Activated T-helper 2 cell treated with anti-CD3 and anti-CD28 coated beads, Interferon-gamma antibody, Interleukin-2, Interleukin-4, amounts not matched to agents 10 μg/mL and 5 μg/mL and 100 μg/mL, durations not matched to agents 14 hours and 24 hours and 36 hours (primary cell): ENCODE results near the gene RIIAD1. TPM values are rescaled to one million over a fixed set of nuclear protein-coding genes. Genes with fewer than 3 reads are reported as not detected.
"Not testable (repeated sequence)": the region's sequence is repeated elsewhere in the genome, so short reads cannot be mapped to it uniquely, and the experiment has no call there.

Experiments
- DNase-seq: peaks from one replicate; pipeline ENCODE4 v3.0.0; 2021; ENCODE audit warnings: low spot score
- H3K27ac Mint-ChIP-seq: one replicate; pipeline ENCODE4 v1.8.0; 2021; ENCODE audit warnings: mixed read lengths
- H3K27me3 Mint-ChIP-seq: one replicate; pipeline ENCODE4 v1.8.0; 2021; ENCODE audit warnings: low read depth, mixed read lengths
- H3K36me3 Mint-ChIP-seq: one replicate; pipeline ENCODE4 v1.8.0; 2021; ENCODE audit warnings: low read depth, mixed read lengths
- H3K4me1 Mint-ChIP-seq: one replicate; pipeline ENCODE4 v1.8.0; 2021; ENCODE audit warnings: low read depth, mixed read lengths
- H3K4me3 Mint-ChIP-seq: one replicate; pipeline ENCODE4 v1.8.0; 2021; ENCODE audit warnings: low read depth, mild to moderate bottlenecking, moderate library complexity, mixed read lengths
- H3K9me3 Mint-ChIP-seq: one replicate; pipeline ENCODE4 v1.8.0; 2021; ENCODE audit warnings: mixed read lengths
- intact Hi-C: fragments of 100-400 bp; cut with micrococcal nuclease; formaldehyde crosslinking; loops from one replicate; pipeline ENCODE4 v1.15.1; 2023
- total RNA-seq: library from RNA; stranded (reverse); gene quantifications from 2 replicates; pipeline ENCODE4 v1.2.3, GENCODE V29; 2022

The RIIAD1 gene
- total RNA-seq: not detected in 2 replicates

GRCh38 chr1:151720974-151721787 lies at the start of gene RIIAD1:
Gene RIIAD1 (plus strand): TSS chr1:151721522. CDS start chr1:151721537, 15 bp downstream.
- H3K4me1 Mint-ChIP-seq: peaks cover 19% of the 10 kb centered on the region
- H3K4me3 Mint-ChIP-seq: peak within 1 kb of the TSS; percentile 70
- no peaks in the 10 kb centered on the region for H3K36me3 Mint-ChIP-seq
- intact Hi-C loops: loop anchor here (5.0 kb wide), 1 partner anchor 116 kb away; the partner anchor contains the start of gene C2CD4D
- no peaks in the 10 kb centered on the region for H3K9me3 Mint-ChIP-seq
- peak; percentile 20 for DNase-seq
- no peak within 1 kb of the TSS for H3K27ac Mint-ChIP-seq
- H3K27me3 Mint-ChIP-seq: peaks cover 72% of the 10 kb centered on the region

- no peak overlapping the region for H3K27ac Mint-ChIP-seq
- H3K4me1 Mint-ChIP-seq: no peaks in the 10 kb centered on the region
- H3K27me3 Mint-ChIP-seq: no peaks in the 10 kb centered on the region
- H3K4me3 Mint-ChIP-seq: no peak overlapping the region
- no peaks in the 10 kb centered on the region for H3K9me3 Mint-ChIP-seq
- intact Hi-C loops: no loop called here
- no peak for DNase-seq
- H3K36me3 Mint-ChIP-seq: peaks cover 49% of the 10 kb centered on the region
Measured at GRCh38 chr1:151673407-151673806, 47.9 kb upstream of the RIIAD1 start.

- Mint-ChIP-seq H3K4me1 (peaks cover 2% of the 10 kb centered on the region), H3K4me3 (no peak overlapping the region), H3K9me3 (no peaks in the 10 kb centered on the region), H3K27me3 (no peaks in the 10 kb centered on the region), H3K36me3 (peaks cover 22% of the 10 kb centered on the region), H3K27ac (no peak overlapping the region)
- intact Hi-C loops: no loop called here
- DNase-seq: no peak
Measured at GRCh38 chr1:151680391-151680790, 40.9 kb upstream of the RIIAD1 start.

GRCh38 chr1:151680826-151681225 lies 40.5 kb upstream of the RIIAD1 start:
- Mint-ChIP-seq H3K36me3 (peaks cover 23% of the 10 kb centered on the region), H3K27me3 (no peaks in the 10 kb centered on the region), H3K4me1 (peaks cover 2% of the 10 kb centered on the region), H3K9me3 (no peaks in the 10 kb centered on the region), H3K4me3 (no peak overlapping the region), H3K27ac (no peak overlapping the region)
- intact Hi-C loops: no loop called here
- no peak for DNase-seq

GRCh38 chr1:151681923-151682322 lies 39.4 kb upstream of the RIIAD1 start:
- Mint-ChIP-seq H3K27me3 (no peaks in the 10 kb centered on the region), H3K27ac (no peak overlapping the region), H3K4me1 (peaks cover 2% of the 10 kb centered on the region), H3K9me3 (no peaks in the 10 kb centered on the region), H3K4me3 (no peak overlapping the region), H3K36me3 (peaks cover 28% of the 10 kb centered on the region)
- intact Hi-C loops: no loop called here
- no peak for DNase-seq

GRCh38 chr1:151682901-151683300 lies 38.4 kb upstream of the RIIAD1 start:
- H3K27ac Mint-ChIP-seq, DNase-seq, H3K9me3 Mint-ChIP-seq, H3K4me3 Mint-ChIP-seq, intact Hi-C loops, H3K4me1 Mint-ChIP-seq, H3K27me3 Mint-ChIP-seq: not testable (repeated sequence)
- peaks cover 30% of the 10 kb centered on the region for H3K36me3 Mint-ChIP-seq

- Mint-ChIP-seq H3K27ac (no peak overlapping the region), H3K4me3 (no peak overlapping the region), H3K4me1 (peaks cover 2% of the 10 kb centered on the region), H3K27me3 (no peaks in the 10 kb centered on the region), H3K9me3 (no peaks in the 10 kb centered on the region), H3K36me3 (peaks cover 24% of the 10 kb centered on the region)
- no peak for DNase-seq
- intact Hi-C loops: no loop called here
Measured at GRCh38 chr1:151684128-151684527, 37.2 kb upstream of the RIIAD1 start.

GRCh38 chr1:151686561-151686960 lies 34.8 kb upstream of the RIIAD1 start:
- Mint-ChIP-seq H3K27ac (no peak overlapping the region), H3K9me3 (no peaks in the 10 kb centered on the region), H3K4me3 (no peak overlapping the region), H3K4me1 (no peaks in the 10 kb centered on the region), H3K36me3 (peaks cover 16% of the 10 kb centered on the region), H3K27me3 (no peaks in the 10 kb centered on the region)
- DNase-seq: no peak
- intact Hi-C loops: no loop called here

GRCh38 chr1:151689494-151689893 lies 31.8 kb upstream of the RIIAD1 start:
- H3K4me3 Mint-ChIP-seq: no peak overlapping the region
- H3K36me3 Mint-ChIP-seq: peaks cover 32% of the 10 kb centered on the region
- DNase-seq: no peak
- intact Hi-C loops: no loop called here
- H3K27me3 Mint-ChIP-seq: no peaks in the 10 kb centered on the region
- H3K9me3 Mint-ChIP-seq: no peaks in the 10 kb centered on the region
- H3K4me1 Mint-ChIP-seq: no peaks in the 10 kb centered on the region
- H3K27ac Mint-ChIP-seq: no peak overlapping the region

GRCh38 chr1:151692226-151692625 lies 29.1 kb upstream of the RIIAD1 start:
- no peak overlapping the region for H3K4me3 Mint-ChIP-seq
- no peak for DNase-seq
- no peaks in the 10 kb centered on the region for H3K27me3 Mint-ChIP-seq
- H3K36me3 Mint-ChIP-seq: peaks cover 20% of the 10 kb centered on the region
- no peaks in the 10 kb centered on the region for H3K9me3 Mint-ChIP-seq
- intact Hi-C loops: no loop called here
- H3K27ac Mint-ChIP-seq: no peak overlapping the region
- H3K4me1 Mint-ChIP-seq: no peaks in the 10 kb centered on the region

- no peaks in the 10 kb centered on the region for H3K9me3 Mint-ChIP-seq
- no peaks in the 10 kb centered on the region for H3K4me1 Mint-ChIP-seq
- DNase-seq: no peak
- H3K27me3 Mint-ChIP-seq: no peaks in the 10 kb centered on the region
- no peak overlapping the region for H3K4me3 Mint-ChIP-seq
- peaks cover 20% of the 10 kb centered on the region for H3K36me3 Mint-ChIP-seq
- H3K27ac Mint-ChIP-seq: no peak overlapping the region
- intact Hi-C loops: no loop called here
Measured at GRCh38 chr1:151693057-151693651, 28.2 kb upstream of the RIIAD1 start.

GRCh38 chr1:151701515-151701914 lies 19.8 kb upstream of the RIIAD1 start:
- Mint-ChIP-seq H3K4me1 (peaks cover 3% of the 10 kb centered on the region), H3K27ac (no peak overlapping the region), H3K9me3 (no peaks in the 10 kb centered on the region)

GRCh38 chr1:151702936-151703335 lies 18.4 kb upstream of the RIIAD1 start:
- Mint-ChIP-seq H3K36me3 (no peaks in the 10 kb centered on the region), H3K4me1 (peaks cover 3% of the 10 kb centered on the region), H3K27ac (no peak overlapping the region), H3K27me3 (no peaks in the 10 kb centered on the region), H3K4me3 (no peak overlapping the region), H3K9me3 (no peaks in the 10 kb centered on the region)
- intact Hi-C loops: no loop called here
- DNase-seq: no peak

More at GRCh38 chr1:151701515-151701914, 19.8 kb upstream of the RIIAD1 start:
- Mint-ChIP-seq H3K4me3 (no peak overlapping the region), H3K36me3 (no peaks in the 10 kb centered on the region), H3K27me3 (no peaks in the 10 kb centered on the region)
- no peak for DNase-seq
- intact Hi-C loops: no loop called here
